GM12878 (cell line): ENCODE measurements around the gene PDE3B. TPM values are rescaled to one million over a fixed set of nuclear protein-coding genes. Genes with fewer than 3 reads are reported as not detected.
"Not testable (repeated sequence)": the region's sequence is repeated elsewhere in the genome, so short reads cannot be mapped to it uniquely, and the experiment has no call there.

Experiments
- ATAC-seq: fragments of 200-7000 bp; cut with Tn5 transposase; 3 replicates; pipeline ENCODE4 v1.9.1; 2020; ENCODE audit warnings: mild to moderate bottlenecking, moderate library complexity
- BruUV-seq: library from RNA; stranded (reverse); fragments of 400-500 nt; replicated peaks from 2 replicates; lab custom pipeline; 2021; lab: Mats Ljungman, UMichigan
- CTCF ChIA-PET: fragments of 300-600 bp; sonication (Branson Sonifier 250); formaldehyde crosslinking; extraction: SDS; loops from one replicate; lab custom pipeline; 2021; ENCODE audit warnings: inconsistent platforms; lab: Yijun Ruan, JAX
- POLR2A ChIA-PET: fragments of 350-600 bp; formaldehyde crosslinking; extraction: SDS; loops from one replicate; lab custom pipeline; 2021; ENCODE audit warnings: inconsistent platforms; lab: Charles Lee
- RAD21 ChIA-PET: fragments of 300-600 bp; sonication (Branson Sonifier 250); formaldehyde crosslinking; loops from one replicate; lab custom pipeline; 2023; ENCODE audit warnings: antibody characterized with exemption; ENCODE audit not compliant: unreplicated experiment; lab: Charles Lee
- SMC1A ChIA-PET: fragments of 300-600 bp; sonication (Branson Sonifier 250); formaldehyde crosslinking; loops from one replicate; lab custom pipeline; 2023; ENCODE audit not compliant: unreplicated experiment, uncharacterized antibody; lab: Charles Lee
- DNase-seq: peaks from one replicate; pipeline ENCODE4 v3.0.0-alpha.2; 2011; ENCODE audit warnings: low read depth, low spot score
- FAIRE-seq: peaks from 3 replicates; lab custom pipeline; 2011; peaks lifted over from hg19 to GRCh38; lab: Jason Lieb, UNC
- H2AFZ ChIP-seq: 2 replicates; pipeline ENCODE4 v1.6.0; 2011; ENCODE audit warnings: low read depth, low read length, control low read depth; ENCODE audit not compliant: control insufficient read depth
- H3K27ac ChIP-seq: 2 replicates; pipeline ENCODE4 v1.5.1; 2011; ENCODE audit warnings: control low read depth; ENCODE audit not compliant: control insufficient read depth, insufficient read depth
- H3K27me3 ChIP-seq, 2 experiments: replicated peaks in 1 of 2; 2 replicates each; pipeline versions ENCODE4 v1.6.0 to v1.6.1; 2011; ENCODE audit warnings: low read length in 1 of 2; ENCODE audit not compliant: control insufficient read depth in 2 of 2, insufficient read depth in 2 of 2
- H3K36me3 ChIP-seq, 2 experiments: 2 replicates each; pipeline ENCODE4 v1.5.1; 2011; ENCODE audit warnings: low read length in 1 of 2; ENCODE audit not compliant: control insufficient read depth in 2 of 2, insufficient read depth in 2 of 2
- H3K4me1 ChIP-seq: 2 replicates; pipeline ENCODE4 v1.6.1; 2011; ENCODE audit warnings: mild to moderate bottlenecking, low read length, moderate library complexity, mixed read lengths; ENCODE audit not compliant: control insufficient read depth, insufficient read depth
- H3K4me2 ChIP-seq: 2 replicates; pipeline ENCODE4 v1.6.0; 2011; ENCODE audit warnings: control low read depth; ENCODE audit not compliant: control insufficient read depth, insufficient read depth
- H3K4me3 ChIP-seq: fragments of 200-600 bp; sonication (generic); 2 replicates; pipeline ENCODE4 v1.5.1; 2016
- H3K79me2 ChIP-seq: 2 replicates; pipeline ENCODE4 v1.6.0; 2011; ENCODE audit warnings: low read length; ENCODE audit not compliant: control insufficient read depth, insufficient read depth
- H3K9ac ChIP-seq: 2 replicates; pipeline ENCODE4 v1.8.0; 2011; ENCODE audit warnings: low read length, control low read depth, mixed read lengths; ENCODE audit not compliant: control insufficient read depth, insufficient read depth
- H3K9me3 ChIP-seq: replicated peaks from 3 replicates; pipeline ENCODE4 v1.5.1; 2011; ENCODE audit warnings: mild to moderate bottlenecking, low read length; ENCODE audit not compliant: control insufficient read depth, insufficient read depth
- H4K20me1 ChIP-seq: 2 replicates; pipeline ENCODE4 v1.6.0; 2011; ENCODE audit not compliant: control insufficient read depth, insufficient read depth
- ATF7 ChIP-seq: fragments of 450-650 bp; IDR thresholded peaks from 2 replicates; pipeline ENCODE4 v1.6.1; 2016; ENCODE audit warnings: low read depth, mild to moderate bottlenecking
- BRCA1 ChIP-seq: IDR thresholded peaks from 2 replicates; pipeline ENCODE4 v1.6.1; 2011; ENCODE audit warnings: low read depth, low read length, improper control_type of control experiment
- EGR1 ChIP-seq, 2 experiments: IDR thresholded peaks; 1 replicate in 1 of 2; 2 replicates in 1 of 2; pipeline ENCODE4 v1.6.1; 2011 to 2012; ENCODE audit warnings: low read depth in 2 of 2, low read length in 2 of 2, borderline replicate concordance in 1 of 2, mild to moderate bottlenecking in 1 of 2, moderate library complexity in 1 of 2
- EZH2 ChIP-seq: IDR thresholded peaks from 2 replicates; pipeline ENCODE4 v1.6.1; 2012; ENCODE audit warnings: low read depth, mild to moderate bottlenecking, control low read depth, inconsistent platforms, low read length, borderline replicate concordance; ENCODE audit not compliant: control insufficient read depth
- MXI1 ChIP-seq: fragments of 150-350 bp; IDR thresholded peaks from 2 replicates; pipeline ENCODE4 v1.6.1; 2011; ENCODE audit warnings: low read depth, mild to moderate bottlenecking, inconsistent platforms, low read length, improper control_type of control experiment
- RELB ChIP-seq: fragments of 450-650 bp; IDR thresholded peaks from 2 replicates; pipeline ENCODE4 v1.6.1; 2017; ENCODE audit warnings: low read depth, mild to moderate bottlenecking, moderate library complexity
- SP1 ChIP-seq: IDR thresholded peaks from one replicate; pipeline ENCODE4 v1.6.1; 2011; ENCODE audit warnings: low read depth, low read length
- WGBS: methylation state at CpG from one replicate; pipeline ENCODE4 v1.1.6; 2016; ENCODE audit warnings: low lambda C conversion rate; ENCODE audit not compliant: insufficient replicate concordance, insufficient coverage; ENCODE audit errors: missing lambda C conversion rate; 5-methylcytosine and 5-hydroxymethylcytosine counted together
- in situ Hi-C: fragments of 300-500 bp; cut with MboI; formaldehyde crosslinking; loops from 9 replicates; pipeline ENCODE4 v1.14.3; 2018; ENCODE audit warnings: mixed read lengths
- intact Hi-C: fragments of 100-400 bp; cut with micrococcal nuclease; formaldehyde crosslinking; loops from one replicate; pipeline ENCODE4 v1.14.2; 2022; ENCODE audit not compliant: unreplicated experiment
- polyA plus RNA-seq, 11 experiments: library from polyadenylated mRNA; depleted of rRNA in 4 of 11; unstranded in 6 of 11; stranded (reverse) in 5 of 11; fragments of >200 nt; fragmentation: Nextera tagmentation in 4 of 11; fragmentation: Illumina TruSeq in 1 of 11; extraction: Ambion mirVana in 4 of 11; extraction: Trizol in 1 of 11; gene quantifications; 1 replicate in 1 of 11; 2 replicates in 10 of 11; pipeline versions ENCODE4 v1.2.1 to v1.2.3, GENCODE V29; 2011 to 2016; ENCODE audit warnings: inconsistent platforms in 2 of 11, missing spikeins in 2 of 11, low read depth in 1 of 11
- total RNA-seq, 4 experiments: library from RNA; depleted of rRNA in 3 of 4; stranded (reverse); fragments of >200 nt in 3 of 4; fragmentation: Illumina TruSeq in 1 of 4; extraction: Trizol in 1 of 4; gene quantifications; 2 replicates each; pipeline versions ENCODE4 v1.2.1 to v1.2.3, GENCODE V29; 2013 to 2021

The PDE3B gene
- total and polyA plus RNA-seq, 10 of the 15 experiments (the other 5 are each of a cell fraction or from before 2014, with no cell fraction given): 0.04 to 3.1 (median 1.9) TPM

DNA sequence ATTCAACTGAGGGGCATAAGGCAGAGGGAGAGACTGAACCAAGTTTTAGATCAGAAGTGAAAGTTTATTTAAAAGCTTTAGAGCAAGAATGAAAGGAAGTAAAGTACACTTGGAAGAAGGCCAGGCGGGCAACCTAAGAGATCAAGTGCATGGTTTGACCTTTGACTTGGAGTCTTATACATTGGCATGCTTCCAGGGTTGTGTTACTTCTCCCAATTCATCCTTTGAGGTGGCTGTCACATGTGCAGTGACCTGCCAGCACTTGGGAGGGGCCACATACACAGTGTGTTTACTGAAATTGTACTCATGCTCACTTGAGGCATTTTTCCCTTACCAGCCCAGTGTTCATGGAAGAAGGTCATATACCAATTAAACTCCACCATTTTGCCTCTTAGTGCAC, 218.1 kb downstream of the PDE3B start:
- ChIA-PET POLR2A (no interaction called here), SMC1A (interaction anchor here (0.6 to 2.6 kb wide), 2 partner anchors 11 to 33 kb away, joined by 3 to 8 read pairs; no protein-coding TSS in a partner anchor), CTCF (interaction anchor here (2.0 kb wide), 1 partner anchor 47 kb away, joined by 8 read pairs; no protein-coding TSS in a partner anchor), RAD21 (no interaction called here)
- Histone ChIP-seq H3K4me1 (no peaks in the 10 kb centered on the region), H3K4me3 (no peak overlapping the region), H3K79me2 (no peaks in the 10 kb centered on the region), H3K27ac (no peak overlapping the region), H3K27me3 (no peaks in the 10 kb centered on the region; a peak in 1 of 4 replicates), H3K36me3 (no peaks in the 10 kb centered on the region), H3K4me2 (no peak overlapping the region), H4K20me1 (no peaks in the 10 kb centered on the region), H3K9ac (no peak overlapping the region), H2AFZ (no peak overlapping the region), H3K9me3 (no peaks in the 10 kb centered on the region)
- ATAC-seq (no peak), FAIRE-seq (no peak), DNase-seq (no peak)
- BruUV-seq: no TSS peak
- WGBS: 87% methylated on average over 1 of the region's 1 CpG
- no peak for TF ChIP-seq SP1
- no peak for TF ChIP-seq MXI1
- no peak for TF ChIP-seq BRCA1
- TF ChIP-seq EGR1 (IDR thresholded peaks at IDR 0.05; ENCODE audit: borderline replicate concordance in 1 of 2, low read depth in 2 of 2, low read length in 2 of 2): no peak
- TF ChIP-seq RELB: no peak
- no peak for TF ChIP-seq ATF7
- TF ChIP-seq EZH2: no peak
- in situ Hi-C loops: no loop called here
- intact Hi-C loops: no loop called here

- H2AFZ ChIP-seq, ATAC-seq, H3K27me3 ChIP-seq, intact Hi-C loops, CTCF ChIA-PET, BruUV-seq, H3K4me1 ChIP-seq, FAIRE-seq, POLR2A ChIA-PET, in situ Hi-C loops, H3K79me2 ChIP-seq, H3K27ac ChIP-seq, H3K9me3 ChIP-seq, H3K4me2 ChIP-seq, H3K9ac ChIP-seq, DNase-seq, H3K4me3 ChIP-seq, RAD21 ChIA-PET, H3K36me3 ChIP-seq, H4K20me1 ChIP-seq: not testable (repeated sequence)
- SMC1A ChIA-PET: interaction anchor here (1.1 kb wide), 1 partner anchor 8 kb away, joined by 3 read pairs; no protein-coding TSS in a partner anchor
- WGBS: 56% methylated on average over 4 of the region's 4 CpGs
These were observed 220.2 kb downstream of the PDE3B start for GRCh38 chr11:14863775-14864174.
